SJCRH30 (cell line): ENCODE measurements around the gene PHF11. TPM values are rescaled to one million over a fixed set of nuclear protein-coding genes. Genes with fewer than 3 reads are reported as not detected.

Experiments used
- DNase-seq, 2 experiments: peaks; one replicate each; pipeline ENCODE4 v3.0.0-alpha.2; 2015 to 2020
- H3K27ac ChIP-seq: fragments of 250-450 bp; sonication (Bioruptor Pico); 2 replicates; pipeline ENCODE4 v1.5.1; 2020; ENCODE audit warnings: mild to moderate bottlenecking, moderate library complexity
- H3K27me3 ChIP-seq: fragments of 250-450 bp; sonication (Bioruptor Pico); 2 replicates; pipeline ENCODE4 v1.5.1; 2020; ENCODE audit warnings: mild to moderate bottlenecking, moderate library complexity
- H3K36me3 ChIP-seq: fragments of 250-450 bp; sonication (Bioruptor Pico); 2 replicates; pipeline ENCODE4 v1.5.1; 2020; ENCODE audit warnings: mild to moderate bottlenecking, moderate library complexity
- H3K4me1 ChIP-seq: fragments of 250-450 bp; sonication (Bioruptor Pico); 2 replicates; pipeline ENCODE4 v1.5.1; 2020; ENCODE audit warnings: mild to moderate bottlenecking, moderate library complexity
- H3K4me3 ChIP-seq: fragments of 250-450 bp; sonication (Bioruptor Pico); 2 replicates; pipeline ENCODE4 v1.5.1; 2020; ENCODE audit warnings: mild to moderate bottlenecking, moderate library complexity
- H3K9me3 ChIP-seq: fragments of 250-450 bp; sonication (Bioruptor Pico); replicated peaks from 2 replicates; pipeline ENCODE4 v1.5.1; 2020; ENCODE audit warnings: mild to moderate bottlenecking, moderate library complexity
- total RNA-seq: library from RNA; depleted of rRNA; stranded (reverse); fragments of >200 nt; shearing (Covaris generic); gene quantifications from 2 replicates; pipeline ENCODE4 v1.2.3, GENCODE V29; 2014

PHF11 gene
- total RNA-seq, 1 experiment from 2014 or later: not detected

GRCh38 chr13:49521224-49521623, 25.5 kb downstream of the PHF11 start:
- no peak overlapping the region for H3K27ac ChIP-seq
- no peaks in the 10 kb centered on the region for H3K4me1 ChIP-seq
- H3K4me3 ChIP-seq: no peak overlapping the region
- no peaks in the 10 kb centered on the region for H3K36me3 ChIP-seq
- no peaks in the 10 kb centered on the region for H3K9me3 ChIP-seq
- DNase-seq: no peak
- H3K27me3 ChIP-seq: no peaks in the 10 kb centered on the region

DNA sequence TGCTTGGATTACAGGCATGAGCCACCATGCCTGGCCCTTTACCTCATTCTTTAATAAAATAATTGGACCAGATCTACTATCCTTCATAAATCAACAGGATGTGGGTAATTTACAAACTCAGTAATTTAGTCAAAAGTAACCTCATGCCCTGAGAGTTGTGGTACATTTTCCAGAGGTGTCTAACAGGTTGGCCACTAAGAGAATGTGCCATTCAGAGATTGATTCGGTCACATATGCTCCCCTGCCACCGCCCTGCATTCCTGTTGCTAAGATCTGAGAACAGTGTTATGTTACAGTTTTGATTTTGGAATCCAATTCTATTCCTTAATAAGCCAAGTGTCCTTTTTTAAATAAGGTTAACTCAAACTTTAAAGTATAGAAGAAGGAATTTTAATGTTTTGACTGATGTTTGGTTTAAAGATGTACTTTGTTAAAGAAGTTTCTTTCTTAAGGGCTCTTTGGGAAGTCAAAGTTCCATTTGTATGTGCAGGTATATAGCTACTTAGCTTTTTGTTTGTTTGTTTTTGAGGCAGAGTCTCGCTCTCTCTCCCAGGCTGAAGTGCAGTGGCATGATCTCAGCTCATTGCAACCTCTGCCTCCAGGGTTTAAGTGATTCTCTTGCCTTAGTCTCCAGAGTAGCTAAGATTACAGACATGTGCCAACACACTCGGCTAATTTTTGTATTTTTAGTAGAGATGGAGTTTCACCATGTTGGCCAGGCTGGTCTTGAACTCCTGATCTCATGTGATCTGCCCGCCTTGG, 29.2 kb downstream of the PHF11 start:
- H3K4me1 ChIP-seq: no peaks in the 10 kb centered on the region
- no peaks in the 10 kb centered on the region for H3K27me3 ChIP-seq
- H3K4me3 ChIP-seq: no peak overlapping the region
- no peak for DNase-seq
- no peaks in the 10 kb centered on the region; the same call in 1 of the 2 replicates for H3K36me3 ChIP-seq
- H3K9me3 ChIP-seq: no peaks in the 10 kb centered on the region
- no peak overlapping the region for H3K27ac ChIP-seq

GRCh38 chr13:49527123-49527522, 31.4 kb downstream of the PHF11 start:
- Histone ChIP-seq H3K27ac (no peak overlapping the region), H3K4me1 (no peaks in the 10 kb centered on the region), H3K4me3 (no peak overlapping the region), H3K36me3 (no peaks in the 10 kb centered on the region; the same call in 1 of the 2 replicates), H3K9me3 (no peaks in the 10 kb centered on the region), H3K27me3 (no peaks in the 10 kb centered on the region)
- DNase-seq: no peak

- no peak overlapping the region for H3K4me3 ChIP-seq
- no peaks in the 10 kb centered on the region for H3K27me3 ChIP-seq
- H3K4me1 ChIP-seq: no peaks in the 10 kb centered on the region
- H3K27ac ChIP-seq: no peak overlapping the region
- no peaks in the 10 kb centered on the region; the same call in 1 of the 2 replicates for H3K36me3 ChIP-seq
- DNase-seq: no peak
- H3K9me3 ChIP-seq: no peaks in the 10 kb centered on the region
Observed at GRCh38 chr13:49528161-49528560, 32.4 kb downstream of the PHF11 start.

GRCh38 chr13:49530457-49530856, 34.7 kb downstream of the PHF11 start:
- Histone ChIP-seq H3K4me1 (no peaks in the 10 kb centered on the region), H3K36me3 (peaks cover 3% of the 10 kb centered on the region; the same call in 1 of the 2 replicates), H3K4me3 (no peak overlapping the region), H3K27ac (no peak overlapping the region), H3K9me3 (no peaks in the 10 kb centered on the region), H3K27me3 (no peaks in the 10 kb centered on the region)
- no peak for DNase-seq

DNA sequence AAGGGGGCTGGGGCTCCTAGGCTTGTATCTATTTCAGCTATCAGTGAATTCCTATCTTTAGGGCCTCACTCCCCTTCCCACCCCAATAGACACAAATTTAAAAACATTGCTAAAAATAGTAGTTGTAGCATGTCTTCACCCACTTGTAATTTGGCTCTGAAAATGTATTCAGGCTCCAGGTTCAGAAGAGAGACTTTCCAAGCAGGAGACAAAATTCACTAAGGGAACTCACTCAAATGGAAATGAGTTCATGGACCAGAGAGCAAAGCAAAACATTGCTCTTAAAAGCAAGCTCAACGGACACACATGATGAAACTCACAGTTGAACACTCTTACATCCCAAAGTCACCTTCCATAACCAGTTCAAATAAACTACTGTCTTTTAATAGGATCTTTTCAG, 36.8 kb downstream of the PHF11 start:
- Histone ChIP-seq H3K4me1 (no peaks in the 10 kb centered on the region), H3K27ac (no peak overlapping the region), H3K27me3 (no peaks in the 10 kb centered on the region), H3K9me3 (no peaks in the 10 kb centered on the region), H3K4me3 (no peak overlapping the region), H3K36me3 (peaks cover 3% of the 10 kb centered on the region; the same call in 1 of the 2 replicates)
- no peak for DNase-seq

DNA sequence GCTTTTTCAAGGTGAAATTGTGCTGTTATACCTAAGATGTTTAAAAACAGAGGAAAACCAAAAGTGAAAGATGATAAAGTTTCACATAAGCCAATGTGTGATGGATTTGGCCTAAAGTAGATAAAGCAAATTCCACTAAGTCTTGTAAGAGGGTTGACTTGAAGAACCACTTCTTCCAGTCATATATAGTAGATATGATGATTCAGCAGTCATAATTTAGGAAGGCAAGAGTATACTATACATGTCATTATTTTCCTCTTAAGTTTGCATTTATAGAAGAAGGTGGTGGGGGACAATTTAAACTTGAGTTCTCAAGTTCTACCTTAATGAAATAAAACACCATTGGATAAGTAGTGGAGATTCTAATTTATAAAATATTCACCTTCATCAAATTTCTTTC, 37.3 kb downstream of the PHF11 start:
- peaks cover 3% of the 10 kb centered on the region; the same call in 1 of the 2 replicates for H3K36me3 ChIP-seq
- H3K4me3 ChIP-seq: no peak overlapping the region
- no peaks in the 10 kb centered on the region for H3K27me3 ChIP-seq
- H3K4me1 ChIP-seq: no peaks in the 10 kb centered on the region
- no peak for DNase-seq
- H3K9me3 ChIP-seq: no peaks in the 10 kb centered on the region
- no peak overlapping the region for H3K27ac ChIP-seq

DNA sequence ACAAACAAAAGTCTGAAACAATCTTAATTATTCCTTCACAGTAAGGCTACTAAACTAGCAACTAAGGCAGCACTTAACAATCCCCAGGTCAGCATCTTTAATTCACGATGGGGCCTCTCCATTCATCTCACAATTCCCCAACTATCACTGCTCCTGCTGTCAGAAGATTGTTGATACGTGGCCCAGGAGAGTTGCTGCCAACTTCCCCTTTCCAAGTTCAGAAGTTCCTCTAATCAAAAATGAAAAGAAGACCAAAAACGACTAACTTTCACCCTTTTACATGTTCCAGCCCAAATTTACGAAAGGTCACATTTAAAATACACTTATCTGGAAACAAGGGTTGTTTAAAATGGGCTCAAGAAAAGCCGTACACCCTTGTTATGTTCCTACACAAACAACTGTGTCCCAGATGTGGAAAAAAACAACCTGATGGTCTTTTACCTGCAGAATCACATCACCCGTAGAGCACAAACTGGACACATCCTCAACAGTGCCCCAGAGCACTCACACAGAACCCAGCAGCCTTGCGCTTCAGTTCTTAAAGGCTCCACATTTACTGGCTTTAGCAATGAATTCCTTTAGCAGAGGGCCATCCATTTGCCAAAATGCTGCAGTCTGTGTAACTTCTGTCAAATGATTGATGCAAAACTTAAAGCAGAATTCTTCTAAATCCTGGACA, 38.0 kb downstream of the PHF11 start:
- no peaks in the 10 kb centered on the region for H3K9me3 ChIP-seq
- H3K36me3 ChIP-seq: 0 out of 2 replicates have a peak, but pooled peaks cover 3% of the 10 kb centered on the region
- no peak overlapping the region for H3K27ac ChIP-seq
- H3K27me3 ChIP-seq: no peaks in the 10 kb centered on the region
- H3K4me1 ChIP-seq: no peaks in the 10 kb centered on the region
- no peak for DNase-seq
- no peak overlapping the region for H3K4me3 ChIP-seq

DNA sequence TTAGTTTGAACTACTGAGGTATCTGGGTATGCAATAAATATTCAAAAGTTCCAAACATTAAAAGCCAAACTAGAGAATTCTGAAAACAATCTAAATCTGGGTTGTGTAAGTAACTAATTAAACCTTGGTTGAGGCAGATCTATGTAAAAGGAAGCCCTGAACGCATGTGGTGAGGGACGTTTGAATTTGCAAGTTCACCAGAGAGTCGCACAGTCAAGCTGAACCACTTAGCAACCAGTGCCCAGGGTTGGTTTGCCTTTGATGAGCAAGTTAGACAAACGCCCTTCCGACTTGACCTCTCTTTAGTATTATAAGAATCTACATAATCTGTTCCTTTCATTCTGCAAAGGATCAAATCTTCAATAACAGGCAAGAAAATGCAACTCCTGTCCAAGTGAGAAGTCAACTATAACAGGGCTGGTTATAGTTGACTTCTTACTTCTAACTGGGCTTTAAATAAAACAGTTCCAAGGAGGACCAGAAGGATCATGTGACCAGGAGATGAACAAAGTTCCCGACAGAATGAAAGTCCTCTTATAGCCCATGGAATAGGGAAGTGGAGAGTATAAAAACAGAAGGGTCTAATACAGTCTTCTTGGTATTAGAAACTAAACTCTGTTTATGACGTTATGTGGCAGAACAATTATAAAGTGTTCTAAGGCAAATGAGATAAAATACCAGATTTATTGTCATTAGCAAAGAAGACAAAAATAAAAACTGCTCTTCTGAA, 40.6 kb downstream of the PHF11 start:
- Histone ChIP-seq H3K36me3 (peaks cover 16% of the 10 kb centered on the region; the same call in 1 of the 2 replicates), H3K9me3 (no peaks in the 10 kb centered on the region), H3K27me3 (no peaks in the 10 kb centered on the region), H3K27ac (no peak overlapping the region), H3K4me3 (no peak overlapping the region), H3K4me1 (no peaks in the 10 kb centered on the region)
- no peak for DNase-seq

GRCh38 chr13:49538404-49538803, 42.7 kb downstream of the PHF11 start:
- no peaks in the 10 kb centered on the region for H3K27me3 ChIP-seq
- H3K36me3 ChIP-seq: peaks cover 15% of the 10 kb centered on the region; the same call in 1 of the 2 replicates
- H3K4me1 ChIP-seq: no peaks in the 10 kb centered on the region
- no peak overlapping the region for H3K27ac ChIP-seq
- H3K9me3 ChIP-seq: no peaks in the 10 kb centered on the region
- no peak overlapping the region for H3K4me3 ChIP-seq
- DNase-seq: no peak

DNA sequence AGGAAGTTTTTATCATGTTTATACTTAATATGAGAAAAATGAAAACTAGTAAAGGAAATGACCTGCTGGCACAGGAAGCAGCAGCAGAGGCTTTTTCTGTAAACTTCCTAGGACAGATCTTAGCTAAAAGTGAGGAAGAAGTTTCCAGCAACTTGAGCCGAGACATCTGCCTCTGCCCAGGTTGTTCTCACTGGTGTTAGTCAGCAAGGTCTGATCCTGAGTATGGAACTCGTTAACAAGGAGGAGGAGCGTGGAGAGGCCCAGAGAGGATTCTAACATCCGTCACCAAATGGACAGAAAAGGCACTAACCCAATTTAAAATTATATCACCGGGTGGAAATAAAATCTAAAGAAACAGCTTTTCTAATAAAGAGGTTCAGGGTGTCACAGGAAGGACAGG, 43.6 kb downstream of the PHF11 start:
- no peak for DNase-seq
- H3K27me3 ChIP-seq: no peaks in the 10 kb centered on the region

GRCh38 chr13:49539746-49540145, 44.0 kb downstream of the PHF11 start:
- DNase-seq: no peak
- H3K27ac ChIP-seq: no peak overlapping the region
- peaks cover 21% of the 10 kb centered on the region; the same call in 1 of the 2 replicates for H3K36me3 ChIP-seq
- H3K27me3 ChIP-seq: no peaks in the 10 kb centered on the region
- H3K4me3 ChIP-seq: no peak overlapping the region
- H3K9me3 ChIP-seq: no peaks in the 10 kb centered on the region
- H3K4me1 ChIP-seq: no peaks in the 10 kb centered on the region

More for the DNA sequence above, 43.6 kb downstream of the PHF11 start:
- Histone ChIP-seq H3K4me1 (no peaks in the 10 kb centered on the region), H3K36me3 (peaks cover 16% of the 10 kb centered on the region; the same call in 1 of the 2 replicates), H3K9me3 (no peaks in the 10 kb centered on the region), H3K27ac (no peak overlapping the region), H3K4me3 (no peak overlapping the region)

- H3K27ac ChIP-seq: no peak overlapping the region
- no peaks in the 10 kb centered on the region for H3K9me3 ChIP-seq
- H3K4me1 ChIP-seq: no peaks in the 10 kb centered on the region
- H3K4me3 ChIP-seq: no peak overlapping the region
- peaks cover 25% of the 10 kb centered on the region; the same call in 1 of the 2 replicates for H3K36me3 ChIP-seq
- no peaks in the 10 kb centered on the region for H3K27me3 ChIP-seq
- no peak for DNase-seq
Observed at GRCh38 chr13:49540552-49540951, 44.8 kb downstream of the PHF11 start.

DNA sequence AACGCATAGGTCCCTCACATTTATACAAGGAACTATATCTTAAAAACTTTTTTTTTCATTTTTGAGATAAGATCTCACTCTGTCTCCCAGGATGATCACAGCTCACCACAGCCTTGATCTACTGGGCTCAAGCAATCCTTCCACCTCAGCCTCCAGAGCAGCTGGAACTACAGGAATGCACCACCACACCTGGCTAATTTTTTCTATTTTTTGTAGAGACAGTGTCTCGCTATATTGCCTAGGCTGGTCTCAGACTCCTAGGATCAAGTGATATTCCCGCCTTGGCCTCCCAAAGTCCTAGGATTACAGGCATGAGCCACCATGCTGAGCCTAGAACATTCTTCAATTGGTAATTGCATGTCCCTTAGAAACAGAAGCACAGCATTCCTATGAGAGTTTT, 47.9 kb downstream of the PHF11 start:
- no peaks in the 10 kb centered on the region for H3K4me1 ChIP-seq
- no peak for DNase-seq
- H3K9me3 ChIP-seq: no peaks in the 10 kb centered on the region
- no peak overlapping the region for H3K27ac ChIP-seq
- H3K36me3 ChIP-seq: peaks cover 36% of the 10 kb centered on the region
- H3K27me3 ChIP-seq: no peaks in the 10 kb centered on the region
- H3K4me3 ChIP-seq: no peak overlapping the region

GRCh38 chr13:49545661-49546060, 49.9 kb downstream of the PHF11 start:
- H3K27me3 ChIP-seq: no peaks in the 10 kb centered on the region
- H3K36me3 ChIP-seq: peaks cover 30% of the 10 kb centered on the region
- H3K4me1 ChIP-seq: no peaks in the 10 kb centered on the region
- DNase-seq: no peak
- H3K4me3 ChIP-seq: no peak overlapping the region
- H3K27ac ChIP-seq: no peak overlapping the region
- no peaks in the 10 kb centered on the region for H3K9me3 ChIP-seq
